Measurements from ENCODE around the gene ETS1.

The ETS1 gene

DNA sequence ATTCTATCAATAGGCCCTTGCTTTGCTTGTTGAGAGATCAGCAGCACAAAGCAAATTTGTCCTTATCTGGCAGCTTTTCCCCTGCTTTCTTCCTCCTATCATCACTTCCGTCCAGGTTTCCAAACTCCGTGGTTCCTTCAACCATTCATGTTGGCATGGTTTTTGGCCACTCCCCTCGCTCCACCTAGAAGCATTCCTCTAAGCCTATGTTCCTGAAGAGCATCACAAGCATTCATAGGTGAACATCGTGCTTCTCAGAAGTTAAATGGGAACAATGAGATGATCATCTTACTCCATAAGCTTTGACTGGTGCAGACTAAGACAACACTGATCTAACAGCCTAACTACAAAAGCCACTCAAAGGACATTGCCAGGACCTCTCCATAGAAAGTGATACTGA is 86.3 kb downstream of the ETS1 start:
- Histone ChIP-seq H3K4me1 (ENCODE audit: insufficient read depth, low read length) (peaks cover 57% of the 10 kb centered on the region), H2AFZ (ENCODE audit: low read depth, low read length) (no peak overlapping the region), H4K20me1 (ENCODE audit: insufficient read depth, low read length) (peaks cover 92% of the 10 kb centered on the region), H3K79me2 (ENCODE audit: insufficient read depth, low read length) (peaks cover 100% of the 10 kb centered on the region), H3K4me2 (ENCODE audit: insufficient read depth, low read length) (no peak overlapping the region), H3K4me3 (ENCODE audit: low read depth in 1 of 2, low read length in 2 of 2) (no peak overlapping the region), H3K27ac (ENCODE audit: low read length) (no peak overlapping the region), H3K9ac (ENCODE audit: low read depth, low read length) (no peak overlapping the region), H3K27me3 (ENCODE audit: insufficient read depth, low read length, poor library complexity) (no peaks in the 10 kb centered on the region), H3K9me3 (ENCODE audit: insufficient read depth, low read length, severe bottlenecking) (no peaks in the 10 kb centered on the region), H3K36me3 (ENCODE audit: insufficient read depth, low read length) (peaks cover 49% of the 10 kb centered on the region)
- DNase-seq (no peak), ATAC-seq (ENCODE audit: insufficient read depth, low read depth) (no peak)
- TF ChIP-seq, protein P1, sequence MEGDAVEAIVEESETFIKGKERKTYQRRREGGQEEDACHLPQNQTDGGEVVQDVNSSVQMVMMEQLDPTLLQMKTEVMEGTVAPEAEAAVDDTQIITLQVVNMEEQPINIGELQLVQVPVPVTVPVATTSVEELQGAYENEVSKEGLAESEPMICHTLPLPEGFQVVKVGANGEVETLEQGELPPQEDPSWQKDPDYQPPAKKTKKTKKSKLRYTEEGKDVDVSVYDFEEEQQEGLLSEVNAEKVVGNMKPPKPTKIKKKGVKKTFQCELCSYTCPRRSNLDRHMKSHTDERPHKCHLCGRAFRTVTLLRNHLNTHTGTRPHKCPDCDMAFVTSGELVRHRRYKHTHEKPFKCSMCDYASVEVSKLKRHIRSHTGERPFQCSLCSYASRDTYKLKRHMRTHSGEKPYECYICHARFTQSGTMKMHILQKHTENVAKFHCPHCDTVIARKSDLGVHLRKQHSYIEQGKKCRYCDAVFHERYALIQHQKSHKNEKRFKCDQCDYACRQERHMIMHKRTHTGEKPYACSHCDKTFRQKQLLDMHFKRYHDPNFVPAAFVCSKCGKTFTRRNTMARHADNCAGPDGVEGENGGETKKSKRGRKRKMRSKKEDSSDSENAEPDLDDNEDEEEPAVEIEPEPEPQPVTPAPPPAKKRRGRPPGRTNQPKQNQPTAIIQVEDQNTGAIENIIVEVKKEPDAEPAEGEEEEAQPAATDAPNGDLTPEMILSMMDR (IDR thresholded peaks at IDR 0.05; ENCODE audit: borderline replicate concordance, extremely low read depth, low read length, poor library complexity, severe bottlenecking): no peak

DNA sequence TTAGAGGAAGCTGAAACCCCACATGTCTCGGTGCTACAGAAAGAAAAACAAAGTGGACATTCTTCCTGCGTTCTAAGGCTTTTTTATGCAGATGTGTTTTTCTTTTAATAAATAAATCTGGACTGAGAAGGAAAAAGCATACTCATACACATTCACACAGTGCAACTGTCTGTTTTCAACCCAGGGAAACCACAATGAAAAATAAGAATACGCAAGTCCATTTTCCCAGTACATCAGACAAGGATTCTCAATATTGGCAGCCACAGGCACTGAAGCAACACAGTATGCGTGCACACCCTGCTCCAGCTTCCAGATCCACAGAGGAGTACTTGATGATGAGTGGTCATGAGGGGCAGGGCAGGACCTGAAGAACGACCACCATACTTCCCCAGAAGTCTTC is 86.9 kb downstream of the ETS1 start:
- Histone ChIP-seq H3K27ac (ENCODE audit: low read length) (0 out of 2 replicates have a peak overlapping the region, but pooled peaks have one; percentile 15), H3K36me3 (ENCODE audit: insufficient read depth, low read length) (peaks cover 44% of the 10 kb centered on the region), H3K4me3 (ENCODE audit: low read depth in 1 of 2, low read length in 2 of 2) (no peak overlapping the region), H3K9ac (ENCODE audit: low read depth, low read length) (no peak overlapping the region), H3K4me2 (ENCODE audit: insufficient read depth, low read length) (no peak overlapping the region), H3K4me1 (ENCODE audit: insufficient read depth, low read length) (peaks cover 54% of the 10 kb centered on the region), H3K9me3 (ENCODE audit: insufficient read depth, low read length, severe bottlenecking) (no peaks in the 10 kb centered on the region), H3K27me3 (ENCODE audit: insufficient read depth, low read length, poor library complexity) (no peaks in the 10 kb centered on the region), H4K20me1 (ENCODE audit: insufficient read depth, low read length) (peaks cover 87% of the 10 kb centered on the region), H3K79me2 (ENCODE audit: insufficient read depth, low read length) (peaks cover 100% of the 10 kb centered on the region), H2AFZ (ENCODE audit: low read depth, low read length) (no peak overlapping the region)
- ATAC-seq (ENCODE audit: insufficient read depth, low read depth) (no peak), DNase-seq (no peak)
- no peak for TF ChIP-seq EZH2 (IDR thresholded peaks at IDR 0.05; ENCODE audit: borderline replicate concordance, low read depth, low read length, severe bottlenecking)
- TF ChIP-seq, protein P1 (IDR thresholded peaks at IDR 0.05; ENCODE audit: borderline replicate concordance, extremely low read depth, low read length, poor library complexity, severe bottlenecking): no peak

DNA sequence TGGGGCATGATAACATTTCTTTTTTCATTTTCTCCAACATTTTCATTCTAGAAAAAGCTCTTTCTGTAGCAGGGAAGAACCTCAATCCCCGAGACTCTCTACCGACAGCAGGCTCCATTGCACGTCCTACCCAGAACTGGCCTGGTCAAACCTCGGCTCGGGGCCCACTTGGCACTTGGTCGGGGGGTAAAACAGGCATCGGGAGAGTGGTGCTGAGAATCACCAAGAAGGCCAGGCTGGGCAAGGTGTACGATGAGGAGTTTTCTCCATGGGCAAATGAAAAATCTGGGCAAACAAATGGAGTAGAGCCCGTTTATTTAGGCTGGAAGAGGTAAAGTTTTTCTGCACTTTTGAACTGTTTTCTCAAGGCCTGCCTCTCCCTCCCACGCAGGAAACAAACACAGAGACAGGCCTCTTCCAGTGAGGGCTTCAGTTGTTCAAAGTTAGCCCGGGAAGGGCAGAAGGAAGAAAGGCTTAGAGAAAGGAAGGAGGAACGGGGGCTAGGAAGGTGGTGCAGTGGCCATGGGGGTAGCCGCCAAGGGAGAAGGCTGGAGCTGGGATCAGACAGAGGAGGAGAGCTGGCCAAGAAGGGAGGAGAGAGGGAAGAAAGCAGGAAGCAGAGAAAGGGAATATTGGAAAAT is 87.6 kb downstream of the ETS1 start:
- Histone ChIP-seq H3K9ac (ENCODE audit: low read depth, low read length) (no peak overlapping the region), H4K20me1 (ENCODE audit: insufficient read depth, low read length) (peaks cover 86% of the 10 kb centered on the region), H3K4me3 (ENCODE audit: low read depth in 1 of 2, low read length in 2 of 2) (no peak overlapping the region), H3K79me2 (ENCODE audit: insufficient read depth, low read length) (peaks cover 100% of the 10 kb centered on the region), H3K4me2 (ENCODE audit: insufficient read depth, low read length) (no peak overlapping the region), H3K9me3 (ENCODE audit: insufficient read depth, low read length, severe bottlenecking) (no peaks in the 10 kb centered on the region), H2AFZ (ENCODE audit: low read depth, low read length) (no peak overlapping the region), H3K4me1 (ENCODE audit: insufficient read depth, low read length) (peaks cover 55% of the 10 kb centered on the region), H3K27ac (ENCODE audit: low read length) (no peak overlapping the region), H3K36me3 (ENCODE audit: insufficient read depth, low read length) (peaks cover 40% of the 10 kb centered on the region), H3K27me3 (ENCODE audit: insufficient read depth, low read length, poor library complexity) (no peaks in the 10 kb centered on the region)
- ATAC-seq (ENCODE audit: insufficient read depth, low read depth) (no peak), DNase-seq (no peak)
- TF ChIP-seq, protein P1 (IDR thresholded peaks at IDR 0.05; ENCODE audit: borderline replicate concordance, extremely low read depth, low read length, poor library complexity, severe bottlenecking): no peak

Measured in DND-41 (cell line).